Skeletal muscle tissue (tissue), 4 donors: ENCODE results near the gene BCL7A. TPM values are rescaled to one million over a fixed set of nuclear protein-coding genes. Genes with fewer than 3 reads are reported as not detected.

Experiments used
- H3K27ac ChIP-seq: one replicate; pipeline ENCODE4 v1.7.0; 2013; ENCODE audit warnings: mild to moderate bottlenecking, low read depth, low read length, inconsistent platforms
- H3K27me3 ChIP-seq, 3 donors: one replicate each; pipeline ENCODE4 v1.7.0; 2013; ENCODE audit warnings: low read length in 3 of 3; ENCODE audit not compliant: control insufficient read depth in 3 of 3, insufficient read depth in 3 of 3
- H3K36me3 ChIP-seq, 3 donors: one replicate each; pipeline ENCODE4 v1.7.0; 2013; ENCODE audit warnings: low read length in 3 of 3; ENCODE audit not compliant: control insufficient read depth in 3 of 3, insufficient read depth in 3 of 3
- H3K4me1 ChIP-seq, 3 donors: one replicate each; pipeline ENCODE4 v1.7.0; 2013; ENCODE audit warnings: low read length in 3 of 3, mild to moderate bottlenecking in 3 of 3; ENCODE audit not compliant: control insufficient read depth in 3 of 3, insufficient read depth in 3 of 3
- H3K4me3 ChIP-seq, 3 donors: one replicate each; pipeline ENCODE4 v1.7.0; 2013; ENCODE audit warnings: low read length in 3 of 3
- H3K9ac ChIP-seq, 3 donors: one replicate each; pipeline ENCODE4 v1.7.0; 2013; ENCODE audit warnings: low read length in 3 of 3, mild to moderate bottlenecking in 3 of 3, moderate library complexity in 2 of 3, low read depth in 1 of 3
- H3K9me3 ChIP-seq, 3 donors: one replicate each; pipeline ENCODE4 v1.7.0; 2013; ENCODE audit warnings: low read length in 3 of 3; ENCODE audit not compliant: control insufficient read depth in 3 of 3
- total RNA-seq: library from RNA; depleted of rRNA; stranded (reverse); fragments of >200 nt; gene quantifications from one replicate; pipeline ENCODE4 v1.2.3, GENCODE V29; 2014
- donor health status: Osteomylitis.

BCL7A gene
- total RNA-seq, 1 donor from 2014 or later, result 9.4 TPM

DNA sequence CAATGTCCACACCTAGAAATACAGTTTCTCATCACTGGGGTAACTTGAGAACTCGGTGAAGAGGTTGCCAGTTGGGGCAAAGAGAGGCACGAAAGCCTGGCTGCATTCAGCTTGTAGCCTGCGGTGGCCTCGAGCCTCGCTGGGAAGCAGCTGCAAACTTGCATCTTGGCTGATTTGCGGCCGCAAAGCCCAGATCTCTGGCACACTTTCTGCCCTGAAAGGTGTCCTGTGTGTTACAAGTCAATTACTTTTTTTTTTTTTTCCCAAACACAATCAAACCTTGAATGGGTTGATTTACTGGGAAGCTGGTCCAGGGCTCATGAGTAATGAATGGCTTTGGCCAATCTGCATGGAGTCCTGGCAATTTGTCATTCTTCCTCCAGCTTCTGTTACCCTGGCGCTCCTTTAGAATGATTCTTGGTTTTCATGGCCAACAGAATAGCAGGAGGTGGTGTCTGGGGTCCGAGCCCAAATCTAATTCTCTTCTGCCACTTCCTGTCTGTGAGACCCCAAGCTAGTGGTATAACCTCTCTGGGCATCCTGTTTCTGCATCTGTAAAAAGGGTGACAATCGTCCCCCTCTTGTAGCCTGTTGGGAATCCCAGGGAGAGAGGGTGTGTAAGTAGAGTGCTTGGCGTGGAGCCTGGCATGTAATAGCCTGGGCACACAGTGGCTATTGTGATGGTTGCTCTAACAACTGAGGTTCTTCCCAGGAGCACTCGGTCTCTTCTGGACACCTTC lies 6.7 kb downstream of the BCL7A start:
- Histone ChIP-seq H3K4me1 (peaks cover 56 to 60% (median 58%) of the 10 kb centered on the region in 3 donors), H3K4me3 (peak overlapping the region in 2 of 3 donors; percentile 49 to 56), H3K27ac (peak overlapping the region; percentile 5), H3K9me3 (no peaks in the 10 kb centered on the region), H3K27me3 (no peaks in the 10 kb centered on the region), H3K9ac (peak overlapping the region in 1 of 3 donors; percentile 62), H3K36me3 (peaks cover 0 to 1% (median 0%) of the 10 kb centered on the region in 3 donors)

DNA sequence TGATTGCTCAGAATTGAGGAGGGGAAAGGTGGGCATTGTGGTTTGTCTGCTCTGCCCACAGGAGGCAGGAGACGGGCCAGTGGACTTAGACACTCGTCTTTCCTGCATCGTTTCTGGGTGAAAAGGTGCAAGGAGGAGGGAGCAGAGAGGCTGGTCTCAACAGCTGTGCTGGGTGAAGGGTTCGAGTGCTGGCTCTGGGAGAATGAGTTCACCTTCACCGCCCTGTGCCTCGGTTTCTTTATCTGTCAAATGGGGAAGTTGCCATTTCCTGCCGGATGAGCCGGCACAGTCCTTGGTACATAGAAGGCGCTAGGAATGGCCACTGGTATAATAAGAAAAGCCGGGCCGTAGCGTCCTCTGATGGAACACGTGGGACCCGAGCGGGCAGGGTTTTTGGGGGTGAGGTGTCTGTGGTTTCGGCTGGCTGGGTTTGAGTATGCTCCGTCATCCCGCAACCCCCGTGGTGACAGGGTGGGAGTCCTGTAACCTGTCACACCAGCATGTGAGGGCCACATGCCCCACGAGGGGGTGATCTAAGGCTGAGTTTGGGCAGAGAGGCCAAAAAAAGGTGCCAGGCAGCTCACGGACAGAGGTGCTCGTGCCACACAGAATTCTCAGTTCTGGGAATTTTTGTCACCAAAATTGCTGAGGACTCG lies 7.3 kb downstream of the BCL7A start:
- Histone ChIP-seq H3K4me3 (no peak overlapping the region), H3K9me3 (no peaks in the 10 kb centered on the region), H3K27me3 (no peaks in the 10 kb centered on the region), H3K4me1 (peaks cover 49 to 53% (median 51%) of the 10 kb centered on the region in 3 donors), H3K27ac (no peak overlapping the region), H3K36me3 (peaks cover 0 to 1% (median 0%) of the 10 kb centered on the region in 3 donors), H3K9ac (peak overlapping the region in 1 of 3 donors; percentile 50)

DNA sequence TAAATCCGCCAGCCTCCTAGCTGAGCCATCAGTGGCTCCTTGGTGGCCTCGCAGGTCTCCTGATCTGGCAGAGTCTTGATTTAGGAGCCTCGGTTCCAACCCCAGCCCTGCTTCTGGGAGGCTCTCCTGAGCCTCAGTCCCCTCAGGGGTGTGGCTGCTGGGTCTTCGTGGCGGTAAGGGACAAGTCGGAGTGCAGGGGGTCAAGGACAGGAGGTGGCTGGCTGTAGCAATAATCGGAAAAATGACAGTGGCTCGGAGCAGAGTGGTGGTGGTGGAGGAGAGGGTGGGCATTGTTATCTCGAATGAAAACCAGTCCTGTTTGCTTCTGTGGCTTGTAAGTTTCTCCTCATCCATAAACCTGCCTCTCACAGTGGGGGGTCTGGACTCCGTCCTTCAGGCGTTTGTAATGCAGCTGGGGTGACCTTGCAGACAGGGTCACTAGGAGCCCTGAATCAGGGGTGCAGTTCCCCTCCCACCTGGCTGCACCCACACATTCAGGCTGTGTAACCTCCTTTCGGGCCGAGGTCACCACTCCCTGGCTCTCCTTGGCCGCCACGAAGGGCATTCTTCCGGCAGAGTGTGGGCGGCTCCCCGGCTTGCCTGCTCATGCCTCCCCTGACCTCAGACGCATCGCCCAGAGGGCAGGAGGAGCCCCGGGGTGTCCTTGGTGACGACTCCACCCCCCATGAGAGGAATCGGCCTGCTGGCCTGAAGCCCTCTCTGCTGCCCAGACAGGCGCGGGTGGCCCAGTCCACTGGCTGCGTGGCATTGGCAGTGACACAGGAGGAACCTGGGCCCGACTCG lies 8.1 kb downstream of the BCL7A start:
- H3K27me3 ChIP-seq, result no peaks in the 10 kb centered on the region
- H3K4me3 ChIP-seq, result no peak overlapping the region
- H3K9ac ChIP-seq, result no peak overlapping the region
- H3K9me3 ChIP-seq, result no peaks in the 10 kb centered on the region
- H3K27ac ChIP-seq, result no peak overlapping the region
- peaks cover 41 to 47% (median 44%) of the 10 kb centered on the region in 3 donors for H3K4me1 ChIP-seq
- peaks cover 0 to 1% (median 0%) of the 10 kb centered on the region in 3 donors for H3K36me3 ChIP-seq

DNA sequence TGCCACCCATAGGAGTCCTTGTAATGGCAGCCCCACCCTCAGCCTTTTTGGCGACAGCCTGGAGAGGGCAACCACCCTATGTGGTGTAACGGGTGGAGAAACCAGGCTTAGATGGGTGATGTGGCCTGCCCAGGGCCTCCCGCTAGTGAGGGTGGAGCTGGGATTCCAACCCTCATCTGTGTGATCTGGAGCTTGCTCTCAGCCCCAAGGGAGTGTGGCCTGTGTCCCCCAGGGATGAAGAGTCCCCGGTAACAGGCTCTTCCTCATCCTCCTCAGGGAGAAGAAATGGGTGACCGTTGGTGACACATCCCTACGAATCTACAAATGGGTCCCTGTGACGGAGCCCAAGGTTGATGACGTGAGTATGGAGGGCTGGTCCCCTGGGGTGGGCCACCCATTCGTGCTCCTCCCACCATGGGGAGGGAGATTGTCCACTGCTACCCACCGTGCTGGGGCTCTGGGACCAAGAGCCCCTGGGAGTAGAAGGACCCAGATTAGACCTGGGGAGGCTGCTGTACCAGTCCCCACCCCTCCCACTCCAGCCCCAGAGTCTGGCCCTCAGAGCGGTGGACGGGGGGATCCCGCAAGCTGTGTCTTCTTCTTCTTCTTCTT lies 8.8 kb downstream of the BCL7A start:
- Histone ChIP-seq H3K36me3 (peaks cover 3 to 6% (median 4%) of the 10 kb centered on the region in 3 donors), H3K27ac (no peak overlapping the region), H3K9me3 (no peaks in the 10 kb centered on the region), H3K27me3 (no peaks in the 10 kb centered on the region), H3K4me3 (no peak overlapping the region), H3K9ac (no peak overlapping the region), H3K4me1 (peaks cover 40 to 49% (median 42%) of the 10 kb centered on the region in 3 donors)

DNA sequence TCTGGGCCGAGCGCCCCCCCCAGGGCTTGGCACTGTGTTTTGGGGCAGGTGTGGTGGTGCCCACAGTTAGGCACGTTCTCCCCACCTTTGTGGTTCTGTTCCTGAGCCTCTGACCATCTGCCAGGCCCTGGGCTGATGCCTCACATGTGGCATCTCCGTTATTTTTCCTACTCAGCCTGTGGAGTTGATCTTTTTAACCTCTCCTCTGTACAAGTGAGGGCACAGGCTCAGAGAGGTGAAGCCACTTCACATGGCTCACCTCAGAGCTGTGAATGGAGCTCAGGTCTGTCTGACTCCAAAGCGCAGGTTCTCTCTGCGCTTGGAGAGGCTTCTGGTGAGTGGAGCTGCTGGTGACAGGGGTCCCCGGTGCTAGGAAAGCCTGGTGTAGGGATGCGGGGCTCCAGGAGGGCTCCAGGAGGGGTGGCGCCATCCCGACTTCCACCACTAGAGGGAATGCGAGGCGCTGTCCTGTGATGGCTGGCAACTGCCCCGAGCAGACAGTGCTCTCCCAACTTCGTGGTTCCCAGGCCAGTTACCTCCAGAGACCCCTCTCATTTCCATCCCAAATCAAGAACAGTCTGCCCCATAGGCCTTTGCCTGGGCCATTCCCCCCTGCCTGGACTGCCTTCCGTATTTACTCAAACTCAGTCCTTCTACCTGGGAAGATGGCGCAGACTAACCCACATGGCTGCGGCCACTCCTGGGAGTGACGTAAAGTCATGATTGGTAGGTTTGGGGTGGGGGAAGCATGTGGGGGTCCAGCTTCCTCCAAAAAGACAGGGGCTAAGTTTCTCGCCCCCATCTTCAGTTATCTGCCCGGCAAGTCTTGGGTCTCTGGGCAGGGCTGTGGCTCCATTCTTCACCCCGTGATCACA lies 9.9 kb downstream of the BCL7A start:
- H3K9ac ChIP-seq, result no peak overlapping the region
- H3K4me1 ChIP-seq, result peaks cover 35 to 44% (median 37%) of the 10 kb centered on the region in 3 donors
- H3K27ac ChIP-seq, result no peak overlapping the region
- H3K4me3 ChIP-seq, result no peak overlapping the region
- H3K9me3 ChIP-seq, result no peaks in the 10 kb centered on the region
- peaks cover 12 to 15% (median 13%) of the 10 kb centered on the region in 3 donors for H3K36me3 ChIP-seq
- H3K27me3 ChIP-seq, result no peaks in the 10 kb centered on the region

DNA sequence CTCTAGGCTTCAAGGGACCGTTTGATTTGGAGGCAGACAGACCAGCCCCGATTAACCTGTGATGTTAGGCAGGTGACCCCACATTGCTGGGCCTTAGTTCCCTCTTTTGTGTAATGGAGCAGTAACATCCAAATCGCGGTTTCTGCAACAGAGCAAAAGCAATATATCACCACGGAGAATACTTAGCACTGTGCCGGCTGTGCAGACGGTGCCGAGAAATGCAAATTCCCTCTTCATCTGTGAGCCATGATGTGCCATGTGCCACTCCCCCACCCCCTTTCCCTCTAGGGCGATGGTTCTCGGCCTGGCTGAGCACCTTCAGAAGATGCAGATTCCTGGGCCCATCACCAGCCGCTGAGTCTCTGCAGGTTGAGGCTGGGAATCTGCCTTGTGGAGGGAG lies 10.9 kb downstream of the BCL7A start:
- Histone ChIP-seq H3K4me3 (no peak overlapping the region), H3K27me3 (no peaks in the 10 kb centered on the region), H3K27ac (no peak overlapping the region), H3K36me3 (peaks cover 18 to 20% (median 18%) of the 10 kb centered on the region in 3 donors), H3K4me1 (peaks cover 30 to 37% (median 32%) of the 10 kb centered on the region in 3 donors), H3K9ac (no peak overlapping the region), H3K9me3 (no peaks in the 10 kb centered on the region)

DNA sequence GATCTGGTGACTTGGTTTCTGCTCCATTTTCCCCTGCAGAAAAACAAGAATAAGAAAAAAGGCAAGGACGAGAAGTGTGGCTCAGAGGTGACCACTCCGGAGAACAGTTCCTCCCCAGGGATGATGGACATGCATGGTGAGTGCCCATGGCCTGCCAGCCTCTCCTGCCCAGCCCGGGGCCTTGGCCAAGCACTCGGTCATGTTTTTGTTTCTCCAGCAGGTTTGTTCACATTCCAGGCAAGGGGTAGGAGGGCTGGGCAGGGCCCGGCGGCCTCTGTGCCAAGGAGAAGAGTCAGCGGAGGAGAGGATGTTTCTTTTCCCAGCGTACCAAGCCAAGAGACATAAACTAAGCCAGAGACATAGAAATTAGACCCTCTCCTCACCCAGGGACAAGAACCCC lies 13.6 kb downstream of the BCL7A start:
- Histone ChIP-seq H3K9ac (no peak overlapping the region), H3K9me3 (no peaks in the 10 kb centered on the region), H3K27me3 (no peaks in the 10 kb centered on the region), H3K4me3 (no peak overlapping the region), H3K4me1 (peaks cover 5 to 10% (median 6%) of the 10 kb centered on the region in 3 donors), H3K27ac (no peak overlapping the region), H3K36me3 (peaks cover 22 to 23% (median 22%) of the 10 kb centered on the region in 3 donors)

DNA sequence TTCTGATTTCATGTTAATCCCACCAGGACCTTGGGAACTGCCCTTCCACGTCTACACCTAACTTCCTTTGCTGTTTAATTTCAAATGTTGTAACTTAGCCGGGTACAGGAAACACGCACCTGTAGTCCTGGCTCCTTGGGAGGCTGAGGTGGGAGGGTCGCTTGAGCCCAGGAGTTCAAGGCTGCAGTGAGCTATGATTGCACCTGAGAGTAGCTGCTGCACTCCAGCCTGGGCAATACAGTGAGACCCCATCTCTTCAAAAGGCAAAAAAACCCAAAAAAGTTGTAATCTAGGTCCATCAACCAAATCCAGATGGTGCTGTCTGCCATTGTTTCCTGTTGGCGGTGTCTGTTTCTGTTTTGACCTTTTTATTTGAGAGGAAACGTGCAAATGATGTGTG lies 14.5 kb downstream of the BCL7A start:
- Histone ChIP-seq H3K9ac (no peak overlapping the region), H3K4me1 (peaks cover 3 to 6% (median 6%) of the 10 kb centered on the region in 3 donors), H3K27ac (no peak overlapping the region), H3K9me3 (no peaks in the 10 kb centered on the region), H3K27me3 (no peaks in the 10 kb centered on the region), H3K36me3 (peaks cover 22 to 26% (median 24%) of the 10 kb centered on the region in 3 donors), H3K4me3 (no peak overlapping the region)
